B cell (primary cell): ENCODE measurements around the gene TGFA. TPM values are rescaled to one million over a fixed set of nuclear protein-coding genes. Genes with fewer than 3 reads are reported as not detected.

Experiments
- ATAC-seq: fragments of 200-7000 bp; cut with Tn5 transposase; one replicate; pipeline ENCODE4 v1.10.0; 2021; ENCODE audit warnings: low read depth, mild to moderate bottlenecking, moderate number of reproducible peaks, moderate library complexity
- CTCF ChIA-PET: fragments of 350-600 bp; sonication (Branson Sonifier 250); formaldehyde crosslinking; loops from one replicate; lab custom pipeline; 2021; ENCODE audit warnings: antibody characterized with exemption, inconsistent platforms; lab: Charles Lee
- POLR2A ChIA-PET: fragments of 350-600 bp; sonication (Branson Sonifier 250); formaldehyde crosslinking; loops from one replicate; lab custom pipeline; 2021; ENCODE audit warnings: antibody characterized with exemption; lab: Charles Lee
- DNase-seq: peaks from one replicate; pipeline ENCODE4 v3.0.0; 2013
- H2AFZ ChIP-seq: 2 replicates; pipeline ENCODE4 v1.6.1; 2012; ENCODE audit warnings: mild to moderate bottlenecking, low read depth, low read length; ENCODE audit not compliant: insufficient read depth, poor library complexity, severe bottlenecking
- H3K27ac ChIP-seq, 2 donors: 1 replicate in 1 of 2; 2 replicates in 1 of 2; pipeline ENCODE4 v1.5.1; 2012 to 2013; ENCODE audit warnings: low read length in 2 of 2, mild to moderate bottlenecking in 2 of 2, moderate library complexity in 1 of 2
- H3K27me3 ChIP-seq, 4 experiments: fragments of 200-600 bp in 1 of 4; sonication (generic) in 1 of 4; replicated peaks in 1 of 4; 1 replicate in 2 of 4; 2 replicates in 2 of 4; pipeline versions ENCODE4 v1.6.1 to v1.7.0; 2013 to 2016; ENCODE audit warnings: low read length in 3 of 4, mild to moderate bottlenecking in 2 of 4, mixed read lengths in 1 of 4, moderate library complexity in 1 of 4; ENCODE audit not compliant: insufficient read depth in 4 of 4, control insufficient read depth in 3 of 4; ENCODE audit errors: control extremely low read depth in 1 of 4
- H3K36me3 ChIP-seq, 2 experiments: replicated peaks in 1 of 2; 1 replicate in 1 of 2; 2 replicates in 1 of 2; pipeline versions ENCODE4 v1.6.1 to v1.7.1; 2013; ENCODE audit warnings: low read length in 1 of 2; ENCODE audit not compliant: insufficient read depth in 2 of 2, control insufficient read depth in 1 of 2; ENCODE audit errors: control extremely low read depth in 1 of 2, extremely low read depth in 1 of 2
- H3K4me1 ChIP-seq, 2 donors: fragments of 200-600 bp in 1 of 2; sonication (generic) in 1 of 2; 1 replicate in 1 of 2; 2 replicates in 1 of 2; pipeline versions ENCODE4 v1.5.1 to v1.6.1; 2013 to 2017; ENCODE audit warnings: low read length in 2 of 2; ENCODE audit not compliant: control insufficient read depth in 2 of 2, insufficient read depth in 2 of 2
- H3K4me2 ChIP-seq: replicated peaks from 2 replicates; pipeline ENCODE3; 2012; ENCODE audit warnings: mild to moderate bottlenecking, low read depth, low read length; ENCODE audit not compliant: poor library complexity, severe bottlenecking
- H3K4me3 ChIP-seq, 5 experiments: fragments of 200-600 bp in 1 of 5; sonication (generic) in 1 of 5; 1 replicate in 3 of 5; 2 replicates in 2 of 5; pipeline versions ENCODE4 v1.5.1 to v1.7.0; 2011 to 2016; ENCODE audit warnings: low read length in 4 of 5, mild to moderate bottlenecking in 4 of 5, low read depth in 2 of 5, control low read depth in 1 of 5, moderate library complexity in 1 of 5; ENCODE audit not compliant: insufficient read depth in 1 of 5; ENCODE audit errors: control extremely low read depth in 1 of 5, extremely low read depth in 1 of 5
- H3K79me2 ChIP-seq: fragments of 200-600 bp; sonication (generic); one replicate; pipeline ENCODE4 v1.6.0; 2016; ENCODE audit warnings: low read length; ENCODE audit not compliant: control insufficient read depth, insufficient read depth
- H3K9ac ChIP-seq: fragments of 200-600 bp; sonication (generic); 2 replicates; pipeline ENCODE4 v1.6.1; 2017; ENCODE audit warnings: mild to moderate bottlenecking, low read length, moderate library complexity
- H3K9me3 ChIP-seq, 3 donors: one replicate each; pipeline versions ENCODE4 v1.6.1 to v1.7.1; 2013; ENCODE audit warnings: low read length in 2 of 3; ENCODE audit not compliant: control insufficient read depth in 2 of 3, insufficient read depth in 1 of 3; ENCODE audit errors: control extremely low read depth in 1 of 3
- H4K20me1 ChIP-seq: 2 replicates; pipeline ENCODE4 v1.6.0; 2012; ENCODE audit warnings: mild to moderate bottlenecking, low read length; ENCODE audit not compliant: insufficient read depth, control insufficient read depth, poor library complexity, severe bottlenecking
- H3K27ac Mint-ChIP-seq: one replicate; pipeline ENCODE4 v1.8.0; 2021; ENCODE audit warnings: mixed read lengths
- H3K27me3 Mint-ChIP-seq: one replicate; pipeline ENCODE4 v1.8.0; 2021; ENCODE audit warnings: mixed read lengths
- H3K4me1 Mint-ChIP-seq: one replicate; pipeline ENCODE4 v1.8.0; 2021; ENCODE audit warnings: mixed read lengths
- H3K4me3 Mint-ChIP-seq: one replicate; pipeline ENCODE4 v1.8.0; 2021; ENCODE audit warnings: mixed read lengths
- H3K9me3 Mint-ChIP-seq: one replicate; pipeline ENCODE4 v1.8.0; 2022; ENCODE audit warnings: mixed read lengths; ENCODE audit not compliant: insufficient read depth
- EZH2 ChIP-seq: IDR thresholded peaks from 2 replicates; pipeline ENCODE4 v1.6.1; 2012; ENCODE audit warnings: borderline replicate concordance, low read depth, mild to moderate bottlenecking, moderate library complexity, low read length; ENCODE audit not compliant: insufficient read depth, poor library complexity, severe bottlenecking
- WGBS: methylation state at CpG from one replicate; pipeline ENCODE4 v1.1.5; 2013; ENCODE audit warnings: missing lambda C conversion rate; ENCODE audit not compliant: insufficient coverage; 5-methylcytosine and 5-hydroxymethylcytosine counted together
- intact Hi-C: fragments of 100-400 bp; cut with micrococcal nuclease; formaldehyde crosslinking; loops from one replicate; pipeline ENCODE4 v1.10.0; 2022
- polyA plus RNA-seq: library from polyadenylated mRNA; depleted of rRNA; stranded (reverse); fragments of >200 nt; gene quantifications from 2 replicates; pipeline ENCODE4 v1.2.3, GENCODE V29; 2012
- total RNA-seq, 2 donors: library from RNA; stranded (reverse); fragments of 120-200 nt in 1 of 2; gene quantifications; 1 replicate in 1 of 2; 2 replicates in 1 of 2; pipeline versions ENCODE4 v1.2.3 to v1.2.4, GENCODE V29; 2013 to 2022
- TF ChIP-seq, protein P1 (sequence below): fragments of 200-600 bp; IDR thresholded peaks from one replicate; pipeline ENCODE4 v1.8.0; 2022; ENCODE audit warnings: antibody characterized with exemption, mild to moderate bottlenecking

Gene TGFA
- total and polyA plus RNA-seq, 2 donors (not counting 1 experiment from before 2014, with no cell fraction given) = 0.04 TPM; not detected in 1

DNA sequence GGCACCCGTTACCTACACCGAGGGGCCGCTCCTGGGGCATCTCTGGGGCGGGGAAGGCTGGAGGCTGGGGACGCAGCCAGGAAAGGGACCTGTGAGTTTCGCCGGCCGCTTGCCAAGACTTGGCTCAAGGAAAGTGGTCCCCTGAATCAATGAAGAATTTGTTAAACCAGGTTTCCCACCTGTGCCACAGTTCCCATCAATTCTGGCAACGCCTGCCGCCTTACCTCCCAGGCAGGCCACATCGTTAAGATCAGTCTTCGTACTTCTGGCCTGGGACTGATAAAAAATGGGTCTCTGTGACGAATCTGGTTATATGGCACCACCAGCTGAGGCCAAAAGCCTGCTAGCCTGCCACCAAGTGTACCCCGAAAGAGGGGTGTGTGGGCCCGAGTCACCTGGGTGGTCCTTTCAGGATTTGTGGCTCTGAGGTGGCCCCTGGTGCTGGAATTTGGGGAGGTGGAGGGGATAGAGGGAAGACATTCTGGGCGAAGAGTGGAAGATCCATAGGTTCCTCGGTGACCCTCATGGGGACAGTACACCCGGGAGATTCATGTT is 789 bp upstream of the TGFA start:
- Histone ChIP-seq H4K20me1 (no peaks in the 10 kb centered on the region), H3K4me2 (peak overlapping the region; percentile 91), H3K36me3 (no peaks in the 10 kb centered on the region), H3K9ac (peak overlapping the region; percentile 63), H3K27me3 (peaks cover 0 to 45% (median 37%) of the 10 kb centered on the region in 4 experiments), H3K4me1 (peaks cover 20% of the 10 kb centered on the region in 2 donors), H3K79me2 (no peaks in the 10 kb centered on the region), H2AFZ (peak overlapping the region; percentile 73), H3K9me3 (peaks cover 0 to 4% (median 0%) of the 10 kb centered on the region in 3 donors), H3K4me3 (peak overlapping the region; percentile 24 to 75 (median 52)), H3K27ac (no peak overlapping the region)
- Mint-ChIP-seq H3K4me3 (peak overlapping the region; percentile 75), H3K27ac (no peak overlapping the region), H3K9me3 (no peaks in the 10 kb centered on the region), H3K4me1 (peaks cover 19% of the 10 kb centered on the region), H3K27me3 (peaks cover 75% of the 10 kb centered on the region)
- ChIA-PET POLR2A (no interaction called here), CTCF (no interaction called here)
- WGBS = 39% methylated on average over 18 of the region's 18 CpGs
- DNase-seq = no peak
- intact Hi-C loops = no loop called here
- no peak for TF ChIP-seq EZH2
- TF ChIP-seq, protein P1, sequence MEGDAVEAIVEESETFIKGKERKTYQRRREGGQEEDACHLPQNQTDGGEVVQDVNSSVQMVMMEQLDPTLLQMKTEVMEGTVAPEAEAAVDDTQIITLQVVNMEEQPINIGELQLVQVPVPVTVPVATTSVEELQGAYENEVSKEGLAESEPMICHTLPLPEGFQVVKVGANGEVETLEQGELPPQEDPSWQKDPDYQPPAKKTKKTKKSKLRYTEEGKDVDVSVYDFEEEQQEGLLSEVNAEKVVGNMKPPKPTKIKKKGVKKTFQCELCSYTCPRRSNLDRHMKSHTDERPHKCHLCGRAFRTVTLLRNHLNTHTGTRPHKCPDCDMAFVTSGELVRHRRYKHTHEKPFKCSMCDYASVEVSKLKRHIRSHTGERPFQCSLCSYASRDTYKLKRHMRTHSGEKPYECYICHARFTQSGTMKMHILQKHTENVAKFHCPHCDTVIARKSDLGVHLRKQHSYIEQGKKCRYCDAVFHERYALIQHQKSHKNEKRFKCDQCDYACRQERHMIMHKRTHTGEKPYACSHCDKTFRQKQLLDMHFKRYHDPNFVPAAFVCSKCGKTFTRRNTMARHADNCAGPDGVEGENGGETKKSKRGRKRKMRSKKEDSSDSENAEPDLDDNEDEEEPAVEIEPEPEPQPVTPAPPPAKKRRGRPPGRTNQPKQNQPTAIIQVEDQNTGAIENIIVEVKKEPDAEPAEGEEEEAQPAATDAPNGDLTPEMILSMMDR = peak; percentile 42
- no peak for ATAC-seq

DNA sequence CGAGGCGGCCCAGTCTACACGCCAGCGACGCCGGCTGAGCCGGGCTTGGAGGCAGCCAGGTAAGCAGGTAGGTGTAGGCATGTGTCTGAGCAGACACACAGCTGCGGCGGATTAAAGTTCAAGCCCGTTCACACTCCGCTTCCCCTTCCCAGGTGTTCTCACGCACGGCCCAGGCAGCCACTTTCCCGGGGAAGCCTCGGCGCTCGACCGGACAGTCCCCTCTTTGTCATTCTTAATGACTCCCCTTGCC is 367 bp downstream of the TGFA start:
- H4K20me1 ChIP-seq = no peaks in the 10 kb centered on the region
- peak overlapping the region; percentile 73 for H2AFZ ChIP-seq
- peak overlapping the region; percentile 63 for H3K9ac ChIP-seq
- peaks cover 69% of the 10 kb centered on the region for H3K27me3 Mint-ChIP-seq
- H3K9me3 Mint-ChIP-seq = no peaks in the 10 kb centered on the region
- intact Hi-C loops = no loop called here
- ChIA-PET POLR2A (no interaction called here), CTCF (no interaction called here)
- peak overlapping the region; percentile 91 for H3K4me2 ChIP-seq
- peaks cover 0 to 4% (median 0%) of the 10 kb centered on the region in 3 donors for H3K9me3 ChIP-seq
- peaks cover 20% of the 10 kb centered on the region in 2 donors for H3K4me1 ChIP-seq
- DNase-seq = no peak
- H3K79me2 ChIP-seq = no peaks in the 10 kb centered on the region
- ATAC-seq = no peak
- WGBS = 0% methylated on average over 18 of the region's 18 CpGs
- no peak overlapping the region for H3K27ac ChIP-seq
- H3K36me3 ChIP-seq = no peaks in the 10 kb centered on the region
- peaks cover 0 to 45% (median 32%) of the 10 kb centered on the region in 4 experiments for H3K27me3 ChIP-seq
- TF ChIP-seq, protein P1 = no peak
- no peak for TF ChIP-seq EZH2
- peak overlapping the region; percentile 53 for H3K27ac Mint-ChIP-seq
- peak overlapping the region; percentile 87 for H3K4me3 Mint-ChIP-seq
- H3K4me3 ChIP-seq = peak overlapping the region; percentile 24 to 75 (median 59)
- peaks cover 19% of the 10 kb centered on the region for H3K4me1 Mint-ChIP-seq
